ENCODE results near the gene CFAP100.

Gene CFAP100

GRCh38 chr3:126367316-126367805 is 27.3 kb upstream of the CFAP100 start:
- no peak for TF ChIP-seq TAF1 (IDR thresholded peaks at IDR 0.05; ENCODE audit: borderline replicate concordance, insufficient read depth, low read length)
- TF ChIP-seq REST (IDR thresholded peaks at IDR 0.05; ENCODE audit: insufficient read depth in 1 of 2, low read depth in 2 of 2, low read length in 2 of 2) = no peak
- TF ChIP-seq FOXP2 (optimal IDR thresholded peaks at IDR 0.05; ENCODE audit: borderline replicate concordance, extremely low read depth, extremely low read length, insufficient read depth) = no peak
- TF ChIP-seq SIN3A (IDR thresholded peaks at IDR 0.05; ENCODE audit: borderline replicate concordance, insufficient read depth, low read length) = no peak
- TF ChIP-seq POLR2AphosphoS5 (IDR thresholded peaks at IDR 0.05; ENCODE audit: low read depth, low read length) = no peak

- no peak for TF ChIP-seq POLR2AphosphoS5 (IDR thresholded peaks at IDR 0.05; ENCODE audit: low read depth, low read length)
- TF ChIP-seq FOXP2 (optimal IDR thresholded peaks at IDR 0.05; ENCODE audit: borderline replicate concordance, extremely low read depth, extremely low read length, insufficient read depth) = no peak
- no peak for TF ChIP-seq REST (IDR thresholded peaks at IDR 0.05; ENCODE audit: insufficient read depth in 1 of 2, low read depth in 2 of 2, low read length in 2 of 2)
- TF ChIP-seq SIN3A (IDR thresholded peaks at IDR 0.05; ENCODE audit: borderline replicate concordance, insufficient read depth, low read length) = no peak
- TF ChIP-seq TAF1 (IDR thresholded peaks at IDR 0.05; ENCODE audit: borderline replicate concordance, insufficient read depth, low read length) = no peak
Measured at GRCh38 chr3:126369490-126369889, 25.2 kb upstream of the CFAP100 start.

- TF ChIP-seq FOXP2 (optimal IDR thresholded peaks at IDR 0.05; ENCODE audit: borderline replicate concordance, extremely low read depth, extremely low read length, insufficient read depth) (no peak), POLR2AphosphoS5 (IDR thresholded peaks at IDR 0.05; ENCODE audit: low read depth, low read length) (no peak), REST (IDR thresholded peaks at IDR 0.05; ENCODE audit: insufficient read depth in 1 of 2, low read depth in 2 of 2, low read length in 2 of 2) (no peak), SIN3A (IDR thresholded peaks at IDR 0.05; ENCODE audit: borderline replicate concordance, insufficient read depth, low read length) (no peak), TAF1 (IDR thresholded peaks at IDR 0.05; ENCODE audit: borderline replicate concordance, insufficient read depth, low read length) (no peak)
Measured at GRCh38 chr3:126370055-126370454, 24.7 kb upstream of the CFAP100 start.

DNA sequence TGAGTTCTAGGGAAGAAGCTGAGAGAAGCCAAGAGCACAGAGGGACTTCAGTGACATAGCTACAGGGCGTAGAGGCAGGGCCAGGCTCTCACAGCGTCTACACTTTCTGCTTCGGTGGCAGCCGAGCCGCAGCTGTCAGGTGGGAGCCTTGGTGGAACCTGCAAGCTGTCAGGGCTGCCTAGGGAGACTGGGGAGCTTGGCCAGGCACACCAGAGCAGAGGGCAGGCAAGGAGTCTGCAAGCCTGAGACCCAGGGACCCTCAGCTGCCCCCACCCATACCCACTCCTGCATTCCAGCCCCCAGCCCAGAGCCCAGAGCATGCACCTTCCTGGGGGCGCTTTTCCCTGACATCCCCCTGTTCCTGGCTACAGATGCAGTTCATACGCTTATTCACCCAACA is 24.1 kb upstream of the CFAP100 start:
- TF ChIP-seq SIN3A (IDR thresholded peaks at IDR 0.05; ENCODE audit: borderline replicate concordance, insufficient read depth, low read length) (no peak), POLR2AphosphoS5 (IDR thresholded peaks at IDR 0.05; ENCODE audit: low read depth, low read length) (no peak), REST (IDR thresholded peaks at IDR 0.05; ENCODE audit: insufficient read depth in 1 of 2, low read depth in 2 of 2, low read length in 2 of 2) (no peak), FOXP2 (optimal IDR thresholded peaks at IDR 0.05; ENCODE audit: borderline replicate concordance, extremely low read depth, extremely low read length, insufficient read depth) (no peak), TAF1 (IDR thresholded peaks at IDR 0.05; ENCODE audit: borderline replicate concordance, insufficient read depth, low read length) (no peak)
